Neutrophil (primary cell): Measurements from ENCODE around the gene HYAL2.

Source experiments
- H3K27ac ChIP-seq: fragments of 200-600 bp; sonication (generic); 2 replicates; pipeline ENCODE4 v1.5.1; 2016; ENCODE audit warnings: mild to moderate bottlenecking, moderate library complexity
- H3K27me3 ChIP-seq: fragments of 200-600 bp; sonication (generic); 2 replicates; pipeline ENCODE4 v1.6.0; 2016; ENCODE audit warnings: mild to moderate bottlenecking
- H3K36me3 ChIP-seq: fragments of 200-600 bp; sonication (generic); 2 replicates; pipeline ENCODE4 v1.5.1; 2017
- H3K4me1 ChIP-seq, 2 experiments: fragments of 200-600 bp in 1 of 2; sonication (generic) in 1 of 2; 1 replicate in 1 of 2; 2 replicates in 1 of 2; pipeline versions ENCODE4 v1.5.1 to v1.6.1; 2013 to 2016; ENCODE audit warnings: low read depth in 1 of 2, low read length in 1 of 2, mild to moderate bottlenecking in 1 of 2, moderate library complexity in 1 of 2; ENCODE audit not compliant: control insufficient read depth in 1 of 2, insufficient read depth in 1 of 2
- H3K4me3 ChIP-seq, 2 experiments: fragments of 200-600 bp in 1 of 2; sonication (generic) in 1 of 2; 1 replicate in 1 of 2; 2 replicates in 1 of 2; pipeline ENCODE4 v1.5.1; 2013 to 2016; ENCODE audit warnings: low read depth in 1 of 2, low read length in 1 of 2, mild to moderate bottlenecking in 1 of 2, moderate library complexity in 1 of 2
- H3K9me3 ChIP-seq: fragments of 200-600 bp; sonication (generic); 2 replicates; pipeline ENCODE4 v1.5.1; 2016
- CTCF ChIP-seq: fragments of 200-600 bp; sonication (generic); IDR thresholded peaks from 2 replicates; pipeline ENCODE4 v1.5.1; 2016; ENCODE audit warnings: antibody characterized with exemption

HYAL2 gene

GRCh38 chr3:50292159-50293078 is 30.1 kb downstream of the HYAL2 start, which contains the start of gene IFRD2:
Gene IFRD2 (minus strand): TSS chr3:50292429. CDS start chr3:50292274, 155 bp downstream.
- H3K36me3 ChIP-seq = peaks cover 12% of the 10 kb centered on the region
- TF ChIP-seq CTCF = peak; percentile 32

DNA sequence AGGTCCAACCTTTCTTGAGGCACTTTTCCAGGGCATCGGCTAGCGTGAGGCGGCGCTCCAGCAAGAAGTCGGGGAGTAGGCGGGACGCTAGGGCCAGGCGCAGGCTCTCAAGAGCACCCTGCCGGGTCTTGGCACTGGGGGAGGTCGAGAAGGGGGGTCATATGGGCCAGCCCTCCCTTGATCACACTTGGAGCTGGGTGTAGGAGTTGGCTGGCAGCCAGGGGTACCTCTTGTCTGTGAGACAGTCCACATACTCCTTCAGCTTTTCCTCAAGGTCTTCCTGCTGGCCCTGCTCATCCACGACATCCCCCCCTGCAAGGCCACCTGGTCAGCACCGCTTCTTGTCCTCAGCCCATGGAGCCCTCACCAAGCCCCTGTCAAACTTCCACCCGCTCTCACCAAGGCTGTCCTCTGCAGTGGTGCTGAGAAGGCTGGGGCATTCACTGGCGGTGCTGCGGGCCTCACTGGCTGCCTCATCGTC is 32.3 kb downstream of the HYAL2 start:
- Histone ChIP-seq H3K9me3 (no peaks in the 10 kb centered on the region), H3K4me3 (no peak overlapping the region), H3K4me1 (peaks cover 15 to 19% of the 10 kb centered on the region in 2 experiments), H3K36me3 (peaks cover 12% of the 10 kb centered on the region), H3K27me3 (no peaks in the 10 kb centered on the region), H3K27ac (no peak overlapping the region)
- no peak for TF ChIP-seq CTCF

More at GRCh38 chr3:50292159-50293078, 30.1 kb downstream of the HYAL2 start, which contains the start of gene IFRD2:
- Histone ChIP-seq H3K9me3 (no peaks in the 10 kb centered on the region), H3K4me3 (peak within 1 kb of the TSS; percentile 59 to 82), H3K27ac (peak within 1 kb of the TSS; percentile 69), H3K4me1 (peaks cover 19 to 23% of the 10 kb centered on the region in 2 experiments), H3K27me3 (no peaks in the 10 kb centered on the region)

GRCh38 chr3:50289130-50289529 is 33.4 kb downstream of the HYAL2 start:
- Histone ChIP-seq H3K27me3 (no peaks in the 10 kb centered on the region), H3K36me3 (peaks cover 12% of the 10 kb centered on the region), H3K9me3 (no peaks in the 10 kb centered on the region), H3K27ac (no peak overlapping the region), H3K4me3 (no peak overlapping the region), H3K4me1 (peaks cover 15 to 19% of the 10 kb centered on the region in 2 experiments)
- TF ChIP-seq CTCF = no peak

DNA sequence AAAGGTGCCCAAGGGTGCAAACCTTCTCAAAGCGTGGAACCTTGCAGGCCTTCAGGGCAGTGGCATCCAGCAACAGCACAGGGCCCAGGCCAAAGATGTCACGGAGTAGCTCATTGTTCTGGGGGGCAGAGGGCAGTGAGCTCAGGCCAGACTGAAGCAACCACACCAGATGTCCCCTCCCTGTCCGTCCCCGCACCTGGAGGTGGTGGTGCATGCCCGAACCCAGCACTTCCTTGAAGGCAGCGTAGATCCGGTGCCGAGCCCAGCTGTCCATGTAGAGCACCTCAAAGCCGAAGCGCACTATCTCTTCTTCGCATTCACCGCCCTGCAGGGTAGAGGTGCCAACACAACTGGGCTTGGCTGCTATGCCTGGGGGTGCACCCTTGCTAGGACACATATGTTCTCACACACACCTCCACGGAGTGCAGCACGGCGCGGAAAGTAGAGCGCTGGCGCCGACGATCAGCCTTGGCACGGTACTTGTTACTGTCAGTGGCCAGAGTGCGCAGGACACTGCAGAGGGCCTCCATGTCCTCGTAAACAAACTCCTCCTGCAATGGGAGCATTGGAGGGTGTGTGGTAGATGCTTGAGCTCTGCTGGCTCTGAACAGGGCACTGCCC is 34.0 kb downstream of the HYAL2 start:
- Histone ChIP-seq H3K36me3 (peaks cover 12% of the 10 kb centered on the region), H3K4me1 (peaks cover 15 to 19% of the 10 kb centered on the region in 2 experiments), H3K27me3 (no peaks in the 10 kb centered on the region), H3K9me3 (no peaks in the 10 kb centered on the region), H3K27ac (no peak overlapping the region), H3K4me3 (no peak overlapping the region)
- no peak for TF ChIP-seq CTCF

- no peaks in the 10 kb centered on the region for H3K27me3 ChIP-seq
- H3K36me3 ChIP-seq = peaks cover 12% of the 10 kb centered on the region
- H3K4me3 ChIP-seq = no peak overlapping the region
- no peak for TF ChIP-seq CTCF
- H3K9me3 ChIP-seq = no peaks in the 10 kb centered on the region
- peaks cover 10 to 11% of the 10 kb centered on the region in 2 experiments for H3K4me1 ChIP-seq
- H3K27ac ChIP-seq = no peak overlapping the region
Observed at GRCh38 chr3:50287262-50287661, 35.3 kb downstream of the HYAL2 start.
